HepG2 (cell line): ENCODE data around the gene ZPR1. TPM values are rescaled to one million over a fixed set of nuclear protein-coding genes. Genes with fewer than 3 reads are reported as not detected.

Source experiments
- ATAC-seq: fragments of 200-7000 bp; cut with Tn5 transposase; 3 replicates; pipeline ENCODE4 v1.9.1; 2020; ENCODE audit warnings: mild to moderate bottlenecking, moderate library complexity
- BruUV-seq: library from RNA; stranded (reverse); fragments of 400-500 nt; replicated peaks from 2 replicates; lab custom pipeline; 2021; lab: Mats Ljungman, UMichigan
- CTCF ChIA-PET: fragments of 300-600 bp; formaldehyde crosslinking; extraction: SDS; loops from one replicate; lab custom pipeline; 2021; ENCODE audit warnings: low total read pairs, inconsistent platforms, low intra/inter-chr PET ratio; lab: Yijun Ruan, JAX
- POLR2A ChIA-PET: fragments of 350-600 bp; sonication (Branson Sonifier 250); formaldehyde crosslinking; loops from one replicate; lab custom pipeline; 2020; ENCODE audit warnings: antibody characterized with exemption, inconsistent platforms; lab: Yijun Ruan, JAX
- DNase-seq: peaks from one replicate; pipeline ENCODE4 v3.0.0-alpha.2; 2015; ENCODE audit warnings: low spot score
- FAIRE-seq: peaks from 3 replicates; lab custom pipeline; 2011; peaks lifted over from hg19 to GRCh38; lab: Jason Lieb, UNC
- H2AFZ ChIP-seq: one replicate; pipeline ENCODE4 v1.6.1; 2011; ENCODE audit warnings: low read length, inconsistent platforms
- H3K27ac ChIP-seq: fragments of 300-600 bp; 3 replicates; pipeline ENCODE4 v1.8.0; 2011; ENCODE audit warnings: mixed run types, mild to moderate bottlenecking, mixed read lengths, low read length, inconsistent platforms; ENCODE audit not compliant: insufficient read depth; ENCODE audit errors: extremely low read length
- H3K27me3 ChIP-seq, 2 experiments: fragments of 200-600 bp in 1 of 2; 2 replicates in 1 of 2; 3 replicates in 1 of 2; pipeline versions ENCODE4 v1.6.0 to v1.8.0; 2011; ENCODE audit warnings: low read length in 2 of 2, mild to moderate bottlenecking in 2 of 2, moderate library complexity in 2 of 2, inconsistent platforms in 1 of 2; ENCODE audit not compliant: insufficient read depth in 2 of 2, control insufficient read depth in 1 of 2
- H3K36me3 ChIP-seq, 2 experiments: fragments of 200-600 bp in 1 of 2; replicated peaks in 1 of 2; 2 replicates in 1 of 2; 3 replicates in 1 of 2; pipeline versions ENCODE4 v1.5.1 to v1.8.0; 2011; ENCODE audit warnings: low read length in 2 of 2, inconsistent platforms in 1 of 2; ENCODE audit not compliant: insufficient read depth in 2 of 2, control insufficient read depth in 1 of 2
- H3K4me1 ChIP-seq: 2 replicates; pipeline ENCODE4 v1.5.1; 2012; ENCODE audit warnings: low read length, inconsistent platforms; ENCODE audit not compliant: insufficient read depth
- H3K4me2 ChIP-seq: 2 replicates; pipeline ENCODE4 v1.6.0; 2011; ENCODE audit warnings: low read depth, low read length, inconsistent platforms
- H3K4me3 ChIP-seq, 3 experiments: fragments of 200-600 bp in 1 of 3; sonication (generic), shearing (Covaris generic) in 1 of 3; replicated peaks in 1 of 3; 2 replicates each; pipeline ENCODE4 v1.5.1; 2011 to 2016; ENCODE audit warnings: low read length in 3 of 3, inconsistent platforms in 2 of 3, low read depth in 2 of 3, mild to moderate bottlenecking in 2 of 3, control low read depth in 1 of 3, mixed read lengths in 1 of 3; ENCODE audit not compliant: insufficient read depth in 1 of 3
- H3K79me2 ChIP-seq: one replicate; pipeline ENCODE4 v1.6.1; 2011; ENCODE audit warnings: low read length, inconsistent platforms; ENCODE audit not compliant: insufficient read depth
- H3K9ac ChIP-seq: 2 replicates; pipeline ENCODE4 v1.6.0; 2011; ENCODE audit warnings: mild to moderate bottlenecking, low read depth, low read length, inconsistent platforms; ENCODE audit not compliant: insufficient read depth
- H3K9me3 ChIP-seq: 2 replicates; pipeline ENCODE4 v1.5.1; 2012; ENCODE audit warnings: mild to moderate bottlenecking, low read length
- H4K20me1 ChIP-seq: 2 replicates; pipeline ENCODE4 v1.6.0; 2011; ENCODE audit warnings: inconsistent platforms, mild to moderate bottlenecking, low read length, moderate library complexity; ENCODE audit not compliant: insufficient read depth
- KDM5B ChIP-seq: sonication (generic); formaldehyde crosslinking; IDR thresholded peaks from 2 replicates; pipeline ENCODE4 v1.4.0; 2020; ENCODE audit warnings: missing genetic modification reagents, mild to moderate bottlenecking, borderline replicate concordance
- NFATC3 ChIP-seq: sonication (generic); formaldehyde crosslinking; IDR thresholded peaks from 2 replicates; pipeline ENCODE4 v1.5.1; 2020; ENCODE audit warnings: mild to moderate bottlenecking, missing genetic modification reagents
- NR1H2 ChIP-seq: sonication (generic); formaldehyde crosslinking; IDR thresholded peaks from 2 replicates; pipeline ENCODE4 v1.8.1; 2022; ENCODE audit warnings: low read depth, missing genetic modification reagents, borderline replicate concordance
- RARG ChIP-seq: sonication (generic); formaldehyde crosslinking; IDR thresholded peaks from 2 replicates; pipeline ENCODE4 v1.4.0; 2020; ENCODE audit warnings: low read depth, mild to moderate bottlenecking, missing genetic modification reagents
- SOX13 ChIP-seq, 3 experiments: fragments of 450-650 bp in 1 of 3; sonication (generic) in 1 of 3; formaldehyde crosslinking in 1 of 3; IDR thresholded peaks in 2 of 3; conservative IDR thresholded peaks in 1 of 3; 2 replicates each; pipeline versions ENCODE4 v1.5.0 to v1.6.1; 2016 to 2020; ENCODE audit warnings: antibody characterized with exemption in 1 of 3, mild to moderate bottlenecking in 1 of 3, missing compliant biosample characterization in 1 of 3, missing genetic modification reagents in 1 of 3, moderate library complexity in 1 of 3
- TOE1 ChIP-seq: sonication (generic); formaldehyde crosslinking; IDR thresholded peaks from 2 replicates; pipeline ENCODE4 v1.4.0; 2020; ENCODE audit warnings: mild to moderate bottlenecking, missing genetic modification reagents
- ZKSCAN1 ChIP-seq: fragments of 150-350 bp; IDR thresholded peaks from 2 replicates; pipeline ENCODE4 v1.6.1; 2014; ENCODE audit warnings: low read length
- ZSCAN20 ChIP-seq: sonication (generic); formaldehyde crosslinking; IDR thresholded peaks from 2 replicates; pipeline ENCODE4 v1.4.0; 2020; ENCODE audit warnings: missing genetic modification reagents, mild to moderate bottlenecking, borderline replicate concordance
- WGBS: methylation state at CpG from one replicate; pipeline ENCODE4 v1.1.6; 2017; ENCODE audit warnings: low lambda C conversion rate; 5-methylcytosine and 5-hydroxymethylcytosine counted together
- in situ Hi-C: cut with HindIII; loops from 2 replicates; pipeline ENCODE4 v1.10.0; 2017; ENCODE audit warnings: low pct_unique_long_range_greater_than_20kb; ENCODE audit not compliant: extremely low pct_ligation_motif_present
- intact Hi-C: fragments of 100-400 bp; cut with micrococcal nuclease; formaldehyde crosslinking; loops from one replicate; pipeline ENCODE4 v1.10.0; 2022; ENCODE audit not compliant: unreplicated experiment
- polyA plus RNA-seq, 8 experiments: library from polyadenylated mRNA; depleted of rRNA in 3 of 8; stranded (reverse) in 7 of 8; unstranded in 1 of 8; fragments of >200 nt; fragmentation: Illumina TruSeq in 4 of 8; extraction: Trizol in 4 of 8; gene quantifications; 2 replicates each; pipeline versions ENCODE4 v1.2.1 to v1.2.3, GENCODE V29; 2011 to 2016; ENCODE audit warnings: low read depth in 4 of 8, missing spikeins in 1 of 8, mixed read lengths in 1 of 8; ENCODE audit not compliant: insufficient read depth in 1 of 8
- total RNA-seq, 5 experiments: library from RNA; depleted of rRNA; stranded (reverse); fragments of >200 nt; fragmentation: Illumina TruSeq; extraction: Trizol; gene quantifications; 2 replicates each; pipeline ENCODE4 v1.2.3, GENCODE V29; 2016; ENCODE audit warnings: low read depth in 1 of 5
- TF ChIP-seq, protein P1 (sequence below): sonication (generic); formaldehyde crosslinking; IDR thresholded peaks from 2 replicates; pipeline ENCODE4 v1.4.0; 2020; ENCODE audit warnings: missing genetic modification reagents
- TF ChIP-seq, protein P2 (sequence below): IDR thresholded peaks from 2 replicates; pipeline ENCODE4 v1.6.1; 2018; ENCODE audit warnings: missing genetic modification reagents

Gene ZPR1
- total and polyA plus RNA-seq, 2 of the 13 experiments (the other 11 are each of a cell fraction or from before 2014, with no cell fraction given), result 40.0 to 79.3 TPM

DNA sequence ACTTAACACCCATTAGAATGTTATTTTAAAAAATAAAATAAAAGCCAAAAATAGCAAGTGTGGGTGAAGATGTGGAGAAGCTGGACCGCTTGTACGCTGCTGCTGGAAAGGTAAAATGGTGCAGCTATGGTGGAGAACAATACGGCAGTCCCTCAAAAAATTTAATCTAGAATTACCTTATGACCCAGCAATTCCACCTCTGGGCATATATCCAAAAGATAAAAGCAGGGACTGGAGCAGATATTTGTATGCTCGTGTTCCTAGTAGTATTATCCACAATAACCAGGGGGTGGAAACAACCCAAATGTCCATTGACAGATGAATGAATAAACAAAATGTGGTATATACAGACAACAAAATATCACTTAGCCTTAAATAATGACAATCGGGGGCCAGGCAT lies 10.0 kb upstream of the ZPR1 start:
- no TSS peak for BruUV-seq
- no peak overlapping the region for H2AFZ ChIP-seq
- intact Hi-C loops (no loop called here), in situ Hi-C loops (loop anchor here (10.0 kb wide), 1 partner anchor 297 kb away; the partner anchor contains the start of gene SIK3)
- no peaks in the 10 kb centered on the region for H3K9me3 ChIP-seq
- no peak for FAIRE-seq
- no peak overlapping the region for H3K27ac ChIP-seq
- no peak for DNase-seq
- ChIA-PET CTCF (no interaction called here), POLR2A (interaction anchor here (12.0 to 17.3 kb wide), 2 partner anchors 9 to 32 kb away, joined by 291 to 1365 read pairs; partner anchors contain the start of genes APOA1, APOA4 and APOC3)
- peaks cover 63% of the 10 kb centered on the region for H3K4me1 ChIP-seq
- H3K9ac ChIP-seq, result no peak overlapping the region
- no peaks in the 10 kb centered on the region for H4K20me1 ChIP-seq
- WGBS, result 96% methylated on average over 5 of the region's 5 CpGs
- no peaks in the 10 kb centered on the region for H3K79me2 ChIP-seq
- TF ChIP-seq, protein P1, sequence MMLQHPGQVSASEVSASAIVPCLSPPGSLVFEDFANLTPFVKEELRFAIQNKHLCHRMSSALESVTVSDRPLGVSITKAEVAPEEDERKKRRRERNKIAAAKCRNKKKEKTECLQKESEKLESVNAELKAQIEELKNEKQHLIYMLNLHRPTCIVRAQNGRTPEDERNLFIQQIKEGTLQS (CRISPR knock-in tag), result no peak
- TF ChIP-seq SOX13 (IDR thresholded peaks at IDR 0.05) (no peak), SOX13 (CRISPR knock-in tag; conservative IDR thresholded peaks at IDR 0.05 in 1 of 2, IDR thresholded peaks at IDR 0.05 in 1 of 2) (no peak), NFATC3 (CRISPR knock-in tag) (no peak), ZKSCAN1 (no peak), TOE1 (CRISPR knock-in tag) (no peak), RARG (no peak), KDM5B (CRISPR knock-in tag) (no peak), NR1H2 (CRISPR knock-in tag) (no peak), ZSCAN20 (CRISPR knock-in tag) (no peak)
- TF ChIP-seq, protein P2, sequence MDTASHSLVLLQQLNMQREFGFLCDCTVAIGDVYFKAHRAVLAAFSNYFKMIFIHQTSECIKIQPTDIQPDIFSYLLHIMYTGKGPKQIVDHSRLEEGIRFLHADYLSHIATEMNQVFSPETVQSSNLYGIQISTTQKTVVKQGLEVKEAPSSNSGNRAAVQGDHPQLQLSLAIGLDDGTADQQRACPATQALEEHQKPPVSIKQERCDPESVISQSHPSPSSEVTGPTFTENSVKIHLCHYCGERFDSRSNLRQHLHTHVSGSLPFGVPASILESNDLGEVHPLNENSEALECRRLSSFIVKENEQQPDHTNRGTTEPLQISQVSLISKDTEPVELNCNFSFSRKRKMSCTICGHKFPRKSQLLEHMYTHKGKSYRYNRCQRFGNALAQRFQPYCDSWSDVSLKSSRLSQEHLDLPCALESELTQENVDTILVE (CRISPR knock-in tag), result no peak
- no peak overlapping the region for H3K4me2 ChIP-seq
- ATAC-seq, result no peak
- no peaks in the 10 kb centered on the region for H3K36me3 ChIP-seq
- no peaks in the 10 kb centered on the region for H3K27me3 ChIP-seq
- H3K4me3 ChIP-seq, result no peak overlapping the region
